Esophagus muscularis mucosa (tissue), 4 donors: ENCODE results near the gene GNPNAT1. TPM values are rescaled to one million over a fixed set of nuclear protein-coding genes. Genes with fewer than 3 reads are reported as not detected.

Experiments used
- DNase-seq: peaks from one replicate; pipeline ENCODE4 v3.0.0-alpha.2; 2017; ENCODE audit errors: extremely low spot score
- H3K27ac ChIP-seq, 4 donors: fragments of 200-600 bp; sonication (generic); replicated peaks in 1 of 4; 1 replicate in 3 of 4; 2 replicates in 1 of 4; pipeline ENCODE4 v1.5.1; 2016 to 2019; ENCODE audit warnings: mild to moderate bottlenecking in 1 of 4
- H3K27me3 ChIP-seq, 4 donors: fragments of 200-600 bp; sonication (generic); one replicate each; pipeline versions ENCODE4 v1.5.1 to v1.6.0; 2016 to 2019
- H3K36me3 ChIP-seq, 4 donors: fragments of 200-600 bp; sonication (generic); one replicate each; pipeline ENCODE4 v1.5.1; 2016 to 2019
- H3K4me1 ChIP-seq, 4 donors: fragments of 200-600 bp; sonication (generic); one replicate each; pipeline ENCODE4 v1.5.1; 2016 to 2019
- H3K4me3 ChIP-seq, 4 donors: fragments of 200-600 bp; sonication (generic); 1 replicate in 2 of 4; 2 replicates in 2 of 4; pipeline ENCODE4 v1.5.1; 2016 to 2019; ENCODE audit warnings: mild to moderate bottlenecking in 4 of 4, moderate library complexity in 1 of 4
- H3K9me3 ChIP-seq, 4 donors: fragments of 200-600 bp; sonication (generic); 1 replicate in 3 of 4; 2 replicates in 1 of 4; pipeline ENCODE4 v1.5.1; 2016 to 2019
- EP300 ChIP-seq: sonication (generic); formaldehyde crosslinking; IDR thresholded peaks from one replicate; pipeline ENCODE4 v1.6.1; 2017; ENCODE audit warnings: antibody characterized with exemption
- POLR2A ChIP-seq: fragments of 450-650 bp; IDR thresholded peaks from one replicate; pipeline ENCODE4 v1.6.1; 2017; ENCODE audit warnings: antibody characterized with exemption, moderate library complexity, mild to moderate bottlenecking, low read depth
- POLR2AphosphoS5 ChIP-seq, 2 donors: sonication (generic); formaldehyde crosslinking; IDR thresholded peaks; one replicate each; pipeline ENCODE4 v1.6.1; 2017; ENCODE audit warnings: antibody characterized with exemption in 2 of 2
- WGBS: methylation state at CpG from one replicate; pipeline ENCODE4 v1.1.5; 2018; 5-methylcytosine and 5-hydroxymethylcytosine counted together
- intact Hi-C: fragments of 100-400 bp; cut with DNase I; formaldehyde crosslinking; loops from one replicate; pipeline ENCODE4 v1.15.1; 2023
- total RNA-seq, 4 donors: library from RNA; depleted of rRNA; stranded (reverse); fragments of >200 nt; gene quantifications; one replicate each; pipeline versions ENCODE4 v1.1.0 to v1.2.1, GENCODE V29; 2016
- TF ChIP-seq, protein P1 (sequence below), 3 experiments: fragments of 200-600 bp in 2 of 3; fragments of 450-650 bp in 1 of 3; sonication (generic) in 2 of 3; IDR thresholded peaks; one replicate each; pipeline ENCODE4 v1.5.1; 2017 to 2019; ENCODE audit warnings: antibody characterized with exemption in 3 of 3, mild to moderate bottlenecking in 2 of 3, moderate library complexity in 1 of 3

GNPNAT1 gene
- total RNA-seq, 4 donors from 2014 or later: 12.9 to 32.5 (median 14.8) TPM

GRCh38 chr14:52789118-52789517, 2.3 kb downstream of the GNPNAT1 start:
- 78% methylated on average over 2 of the region's 2 CpGs for WGBS
- H3K4me3 ChIP-seq: no peak overlapping the region
- peaks cover 0 to under 1% (median 0%) of the 10 kb centered on the region in 4 donors for H3K36me3 ChIP-seq
- TF ChIP-seq POLR2A (no peak), POLR2AphosphoS5 (IDR thresholded peaks at IDR 0.05) (no peak), EP300 (no peak)
- TF ChIP-seq, protein P1, sequence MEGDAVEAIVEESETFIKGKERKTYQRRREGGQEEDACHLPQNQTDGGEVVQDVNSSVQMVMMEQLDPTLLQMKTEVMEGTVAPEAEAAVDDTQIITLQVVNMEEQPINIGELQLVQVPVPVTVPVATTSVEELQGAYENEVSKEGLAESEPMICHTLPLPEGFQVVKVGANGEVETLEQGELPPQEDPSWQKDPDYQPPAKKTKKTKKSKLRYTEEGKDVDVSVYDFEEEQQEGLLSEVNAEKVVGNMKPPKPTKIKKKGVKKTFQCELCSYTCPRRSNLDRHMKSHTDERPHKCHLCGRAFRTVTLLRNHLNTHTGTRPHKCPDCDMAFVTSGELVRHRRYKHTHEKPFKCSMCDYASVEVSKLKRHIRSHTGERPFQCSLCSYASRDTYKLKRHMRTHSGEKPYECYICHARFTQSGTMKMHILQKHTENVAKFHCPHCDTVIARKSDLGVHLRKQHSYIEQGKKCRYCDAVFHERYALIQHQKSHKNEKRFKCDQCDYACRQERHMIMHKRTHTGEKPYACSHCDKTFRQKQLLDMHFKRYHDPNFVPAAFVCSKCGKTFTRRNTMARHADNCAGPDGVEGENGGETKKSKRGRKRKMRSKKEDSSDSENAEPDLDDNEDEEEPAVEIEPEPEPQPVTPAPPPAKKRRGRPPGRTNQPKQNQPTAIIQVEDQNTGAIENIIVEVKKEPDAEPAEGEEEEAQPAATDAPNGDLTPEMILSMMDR (IDR thresholded peaks at IDR 0.05): no peak
- H3K4me1 ChIP-seq: peaks cover 7 to 28% (median 25%) of the 10 kb centered on the region in 4 donors
- no peaks in the 10 kb centered on the region for H3K9me3 ChIP-seq
- intact Hi-C loops: loop anchor here (5.0 kb wide), 1 partner anchor 52 kb away; no protein-coding TSS in a partner anchor
- no peak for DNase-seq
- H3K27me3 ChIP-seq: no peaks in the 10 kb centered on the region
- no peak overlapping the region for H3K27ac ChIP-seq

- peaks cover 0 to 10% (median 4%) of the 10 kb centered on the region in 4 donors for H3K36me3 ChIP-seq
- H3K4me1 ChIP-seq: peaks cover 7 to 23% (median 20%) of the 10 kb centered on the region in 4 donors
- TF ChIP-seq POLR2AphosphoS5 (IDR thresholded peaks at IDR 0.05) (no peak), POLR2A (no peak), EP300 (no peak)
- TF ChIP-seq, protein P1 (IDR thresholded peaks at IDR 0.05): no peak
- no peak overlapping the region for H3K27ac ChIP-seq
- H3K27me3 ChIP-seq: no peaks in the 10 kb centered on the region
- no peak overlapping the region for H3K4me3 ChIP-seq
- DNase-seq: no peak
- intact Hi-C loops: loop anchor here (5.0 kb wide), 1 partner anchor 50 kb away; no protein-coding TSS in a partner anchor
- no peaks in the 10 kb centered on the region for H3K9me3 ChIP-seq
These were observed 4.5 kb downstream of the GNPNAT1 start for GRCh38 chr14:52786887-52787286.

- WGBS: 65% methylated on average over 1 of the region's 1 CpG
- H3K27ac ChIP-seq: no peak overlapping the region
- H3K27me3 ChIP-seq: no peaks in the 10 kb centered on the region
- H3K4me1 ChIP-seq: peaks cover 0 to 4% (median 0%) of the 10 kb centered on the region in 4 donors
- intact Hi-C loops: no loop called here
- TF ChIP-seq, protein P1 (IDR thresholded peaks at IDR 0.05): no peak
- TF ChIP-seq POLR2AphosphoS5 (IDR thresholded peaks at IDR 0.05) (no peak), POLR2A (no peak), EP300 (no peak)
- no peak overlapping the region for H3K4me3 ChIP-seq
- H3K9me3 ChIP-seq: no peaks in the 10 kb centered on the region
- DNase-seq: no peak
- peaks cover 4 to 42% (median 22%) of the 10 kb centered on the region in 4 donors for H3K36me3 ChIP-seq
These were observed 8.2 kb downstream of the GNPNAT1 start for GRCh38 chr14:52783206-52783605.

GRCh38 chr14:52781629-52782028, 9.8 kb downstream of the GNPNAT1 start:
- Histone ChIP-seq H3K4me3 (no peak overlapping the region), H3K9me3 (no peaks in the 10 kb centered on the region), H3K27me3 (no peaks in the 10 kb centered on the region), H3K36me3 (peaks cover 7 to 51% (median 30%) of the 10 kb centered on the region in 4 donors), H3K27ac (no peak overlapping the region), H3K4me1 (peaks cover 0 to 4% (median 0%) of the 10 kb centered on the region in 4 donors)
- no peak for DNase-seq
- WGBS: 96% methylated on average over 1 of the region's 1 CpG
- intact Hi-C loops: no loop called here
- TF ChIP-seq, protein P1 (IDR thresholded peaks at IDR 0.05): no peak
- TF ChIP-seq EP300 (no peak), POLR2AphosphoS5 (IDR thresholded peaks at IDR 0.05) (no peak), POLR2A (no peak)

GRCh38 chr14:52780893-52781292, 10.5 kb downstream of the GNPNAT1 start:
- Histone ChIP-seq H3K27me3 (no peaks in the 10 kb centered on the region), H3K36me3 (peaks cover 7 to 58% (median 36%) of the 10 kb centered on the region in 4 donors), H3K9me3 (no peaks in the 10 kb centered on the region), H3K4me1 (peaks cover 0 to 4% (median 0%) of the 10 kb centered on the region in 4 donors), H3K4me3 (no peak overlapping the region), H3K27ac (no peak overlapping the region)
- intact Hi-C loops: no loop called here
- WGBS: 90% methylated on average over 1 of the region's 1 CpG
- TF ChIP-seq EP300: no peak
- TF ChIP-seq, protein P1 (IDR thresholded peaks at IDR 0.05): no peak
- no peak for TF ChIP-seq POLR2A
- no peak for TF ChIP-seq POLR2AphosphoS5 (IDR thresholded peaks at IDR 0.05)
- no peak for DNase-seq
